ENCODE data around the gene POLR2E.

- TF ChIP-seq EZH2 (IDR thresholded peaks at IDR 0.05; ENCODE audit: low read length) = no peak
- TF ChIP-seq CTCF (optimal IDR thresholded peaks at IDR 0.05 in 1 of 3, IDR thresholded peaks at IDR 0.05 in 1 of 3, conservative IDR thresholded peaks at IDR 0.05 in 1 of 3; ENCODE audit: extremely low read depth in 1 of 3, insufficient read depth in 2 of 3, low read length in 3 of 3) = no peak
These were observed 13.9 kb upstream of the POLR2E start for GRCh38 chr19:1109032-1109551.
